AG20443 (cell line): ENCODE results near the gene FFAR3.

ENCODE experiments used
- DNase-seq: peaks from one replicate; pipeline ENCODE4 v3.0.0; 2012; ENCODE audit warnings: low spot score, mixed read lengths

Gene FFAR3

GRCh38 chr19:35331551-35332214 lies 26.6 kb upstream of the FFAR3 start:
- DNase-seq, result no peak

GRCh38 chr19:35332817-35333216 lies 25.4 kb upstream of the FFAR3 start:
- no peak for DNase-seq

- DNase-seq, result no peak
These were observed 24.0 kb upstream of the FFAR3 start for GRCh38 chr19:35334144-35334753.

DNA sequence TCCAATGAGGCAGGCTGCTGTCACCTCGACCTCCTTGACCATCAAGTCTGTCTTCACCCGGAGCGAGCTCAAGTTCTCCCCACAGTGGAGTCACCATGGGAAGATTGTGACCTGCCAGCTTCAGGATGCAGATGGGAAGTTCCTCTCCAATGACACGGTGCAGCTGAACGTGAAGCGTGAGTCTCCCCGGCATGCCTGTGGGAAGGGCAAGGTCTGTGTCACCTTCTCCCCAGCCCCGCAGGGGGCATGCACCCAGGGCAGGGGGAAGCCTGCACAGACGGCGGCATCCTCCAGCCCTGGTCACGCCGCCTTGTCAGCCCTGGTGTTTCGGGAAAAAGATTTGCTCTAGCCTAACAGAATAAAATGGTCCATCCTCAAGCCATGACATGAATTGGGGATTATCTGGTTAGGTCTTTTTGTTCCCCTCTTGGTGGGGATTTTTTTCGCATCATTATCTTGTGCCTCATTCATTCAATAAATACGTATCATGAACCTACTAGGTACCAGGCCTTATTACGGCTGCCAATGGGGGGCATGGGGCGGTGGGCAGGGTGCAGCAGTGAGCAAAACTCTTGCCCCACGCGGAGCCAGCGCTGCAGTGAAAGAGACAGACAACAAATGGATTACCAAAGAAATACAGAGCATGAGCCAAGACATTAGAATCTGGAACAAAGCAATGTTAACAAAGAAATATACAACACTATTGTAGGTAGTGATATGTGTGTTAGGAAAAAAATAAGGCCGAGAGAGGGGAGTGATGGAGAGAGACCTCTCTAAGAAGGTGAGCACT lies 21.9 kb upstream of the FFAR3 start:
- no peak for DNase-seq

- DNase-seq, result no peak
These were observed 20.9 kb upstream of the FFAR3 start for GRCh38 chr19:35337097-35337983.

- no peak for DNase-seq
These were observed 20.3 kb upstream of the FFAR3 start for GRCh38 chr19:35337984-35338296.

DNA sequence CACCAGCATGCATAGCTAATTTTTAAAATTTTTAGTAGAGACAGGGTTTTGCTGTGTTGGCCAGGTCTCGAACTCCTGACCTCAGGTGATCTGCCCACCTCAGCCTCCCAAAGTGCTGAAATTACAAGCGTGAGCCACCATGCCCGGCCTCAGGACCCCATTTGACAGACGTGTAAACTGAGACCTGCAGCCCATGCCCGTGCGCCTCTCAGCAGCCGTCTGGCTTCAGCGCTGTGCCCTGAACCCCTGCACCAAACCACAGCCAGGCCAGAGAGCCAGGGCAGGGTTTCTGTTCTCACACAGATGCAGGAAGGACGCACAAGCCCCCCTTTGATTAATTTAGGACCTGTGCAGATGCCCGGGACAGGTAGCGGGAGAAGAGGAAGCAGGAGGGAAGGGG lies 17.8 kb upstream of the FFAR3 start:
- no peak for DNase-seq

- DNase-seq, result no peak
These were observed 17.3 kb upstream of the FFAR3 start for GRCh38 chr19:35341006-35341405.

DNA sequence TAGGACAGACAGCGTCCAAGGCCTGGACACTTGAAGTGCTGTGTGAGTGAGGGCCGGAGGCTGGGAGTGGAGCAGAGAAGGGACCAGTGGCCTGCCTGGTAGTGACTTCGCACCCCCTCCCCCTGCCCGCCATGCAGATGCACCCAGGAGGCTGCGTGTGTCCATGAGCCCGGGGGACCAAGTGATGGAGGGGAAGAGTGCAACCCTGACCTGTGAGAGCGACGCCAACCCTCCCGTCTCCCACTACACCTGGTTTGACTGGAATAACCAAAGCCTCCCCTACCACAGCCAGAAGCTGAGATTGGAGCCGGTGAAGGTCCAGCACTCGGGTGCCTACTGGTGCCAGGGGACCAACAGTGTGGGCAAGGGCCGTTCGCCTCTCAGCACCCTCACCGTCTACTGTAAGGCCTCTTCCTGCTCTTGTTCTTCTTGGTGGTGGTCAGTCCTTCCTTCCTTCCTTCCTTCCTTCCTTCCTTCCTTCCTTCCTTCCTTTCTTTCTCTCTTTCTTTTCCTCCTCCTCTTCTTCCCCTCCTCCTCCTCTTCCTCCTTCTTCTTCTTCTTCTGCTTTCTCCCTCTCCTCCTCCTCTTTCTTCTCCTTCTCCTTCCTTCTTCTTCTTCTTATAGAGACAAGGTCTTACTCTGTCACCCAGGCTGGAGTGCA lies 16.6 kb upstream of the FFAR3 start:
- DNase-seq, result no peak

DNA sequence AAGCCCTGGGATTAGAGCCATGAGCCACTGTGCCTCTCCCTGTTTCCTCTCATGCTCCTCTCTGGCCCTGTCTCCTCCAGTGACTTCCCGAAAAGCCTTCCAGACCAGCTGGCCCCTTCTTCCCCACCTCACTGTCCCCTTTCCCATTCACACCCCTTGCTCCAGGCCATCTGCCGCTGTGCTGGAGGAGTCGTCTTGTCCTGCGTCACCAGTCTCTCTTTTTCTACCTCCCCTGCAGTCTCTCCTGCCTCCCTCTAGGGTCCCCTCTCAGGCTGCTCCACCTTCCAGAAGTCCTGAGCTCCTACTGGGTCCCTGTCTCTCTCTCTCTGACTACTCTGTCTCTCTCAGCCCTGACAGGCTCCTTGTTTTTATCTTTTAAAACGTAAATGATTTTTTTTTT lies 15.8 kb upstream of the FFAR3 start:
- DNase-seq, result no peak

DNA sequence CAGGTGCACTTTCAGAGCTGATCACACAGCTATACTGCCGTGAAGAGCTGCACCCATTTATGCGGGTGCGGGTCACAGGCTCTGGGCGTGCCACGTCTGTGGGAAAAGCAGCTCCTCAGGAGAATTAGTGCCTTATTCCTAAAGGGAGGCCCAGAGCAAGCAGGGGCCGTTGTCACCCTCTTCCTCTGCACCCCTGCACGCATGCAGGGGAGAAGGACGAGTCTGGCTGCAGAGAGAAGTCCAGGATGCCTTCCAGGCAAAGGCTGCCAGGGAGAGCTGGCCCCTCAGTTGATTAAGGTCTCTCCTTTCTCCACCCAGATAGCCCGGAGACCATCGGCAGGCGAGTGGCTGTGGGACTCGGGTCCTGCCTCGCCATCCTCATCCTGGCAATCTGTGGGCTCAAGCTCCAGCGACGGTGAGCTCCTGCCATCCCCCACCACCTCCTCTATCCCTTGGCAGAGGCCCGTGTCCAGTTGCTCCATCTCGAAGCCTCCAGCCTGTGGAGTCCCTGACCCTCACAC lies 13.7 kb upstream of the FFAR3 start:
- DNase-seq, result no peak

DNA sequence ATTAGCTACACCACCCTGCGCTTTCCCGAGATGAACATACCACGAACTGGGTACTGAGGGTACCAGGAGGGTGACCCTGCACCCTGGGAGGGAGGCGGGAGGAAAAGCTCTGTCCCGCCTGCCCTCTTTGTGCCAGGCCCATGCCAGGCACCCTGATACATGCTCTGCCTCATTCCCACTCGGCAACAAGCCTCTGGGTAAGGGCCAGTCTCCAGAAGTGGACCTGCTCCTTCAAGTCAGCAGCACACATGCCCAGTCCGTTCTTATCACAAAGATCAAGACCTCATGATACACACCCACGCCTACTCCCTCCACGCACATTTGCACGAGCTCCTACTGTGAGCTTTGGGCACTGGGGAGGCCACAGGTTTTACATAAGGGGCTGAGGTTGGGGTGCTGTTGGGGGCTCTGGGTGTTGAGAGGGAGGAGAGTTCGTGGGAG lies 12.6 kb upstream of the FFAR3 start:
- no peak for DNase-seq

DNA sequence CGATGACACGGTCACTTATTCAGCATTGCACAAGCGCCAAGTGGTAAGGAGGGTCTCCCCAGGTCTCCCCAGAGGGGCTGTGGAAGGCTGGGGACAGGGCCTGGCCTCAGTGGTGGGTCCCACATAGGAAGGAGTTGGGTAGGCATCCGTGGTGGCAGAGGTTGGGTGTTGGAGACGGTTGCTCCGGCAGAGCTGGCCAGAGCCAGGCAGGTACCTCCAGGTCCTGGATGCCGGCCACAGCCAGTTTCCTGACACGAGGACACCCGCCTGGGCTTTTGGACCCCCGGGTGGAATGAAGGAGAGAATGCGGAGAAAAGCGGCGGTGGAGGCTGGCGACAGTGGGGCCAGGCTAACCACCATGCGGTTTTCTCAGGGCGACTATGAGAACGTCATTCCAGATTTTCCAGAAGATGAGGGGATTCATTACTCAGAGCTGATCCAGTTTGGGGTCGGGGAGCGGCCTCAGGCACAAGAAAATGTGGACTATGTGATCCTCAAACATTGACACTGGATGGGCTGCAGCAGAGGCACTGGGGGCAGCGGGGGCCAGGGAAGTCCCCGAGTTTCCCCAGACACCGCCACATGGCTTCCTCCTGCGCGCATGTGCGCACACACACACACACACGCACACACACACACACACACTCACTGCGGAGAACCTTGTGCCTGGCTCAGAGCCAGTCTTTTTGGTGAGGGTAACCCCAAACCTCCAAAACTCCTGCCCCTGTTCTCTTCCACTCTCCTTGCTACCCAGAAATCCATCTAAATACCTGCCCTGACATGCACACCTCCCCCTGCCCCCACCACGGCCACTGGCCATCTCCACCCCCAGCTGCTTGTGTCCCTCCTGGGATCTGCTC lies 11.8 kb upstream of the FFAR3 start:
- no peak for DNase-seq

DNA sequence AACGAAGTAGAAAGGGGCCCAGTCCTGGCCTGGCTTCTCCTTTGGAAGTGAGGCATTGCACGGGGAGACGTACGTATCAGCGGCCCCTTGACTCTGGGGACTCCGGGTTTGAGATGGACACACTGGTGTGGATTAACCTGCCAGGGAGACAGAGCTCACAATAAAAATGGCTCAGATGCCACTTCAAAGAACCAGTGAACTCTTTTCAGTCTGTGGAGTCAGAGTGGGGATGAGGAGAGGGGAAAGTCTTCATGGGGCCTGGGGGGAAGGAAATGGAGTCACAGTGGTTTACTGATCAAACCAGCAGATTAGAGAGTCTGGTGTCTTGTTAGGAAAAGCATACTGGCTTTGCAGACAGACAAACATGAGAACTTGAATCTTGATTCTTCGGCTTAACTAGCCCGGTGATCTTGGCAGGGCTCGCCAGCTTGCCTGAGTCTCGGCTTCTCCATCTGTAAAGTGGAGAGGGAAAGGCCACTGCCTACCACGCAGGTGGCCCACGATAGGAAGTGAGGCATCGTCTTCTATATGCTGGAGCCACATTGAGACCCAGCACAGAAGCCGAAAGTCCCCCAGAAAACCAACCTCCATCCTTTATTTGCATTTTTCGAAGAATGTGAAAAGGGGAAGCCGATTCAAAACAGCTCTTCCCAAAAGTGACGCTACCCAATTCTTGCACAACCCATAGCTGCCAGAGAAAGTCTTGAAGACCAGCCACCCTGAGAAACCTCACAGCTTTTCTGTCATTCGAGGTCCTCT lies 10.9 kb upstream of the FFAR3 start, which contains the start of gene FFAR1:
Gene FFAR1, plus strand, starts transcription at position 732 of the 759 bp plus-strand sequence. CDS start 3,650 bp downstream, outside the sequence.
- DNase-seq, result no peak

DNA sequence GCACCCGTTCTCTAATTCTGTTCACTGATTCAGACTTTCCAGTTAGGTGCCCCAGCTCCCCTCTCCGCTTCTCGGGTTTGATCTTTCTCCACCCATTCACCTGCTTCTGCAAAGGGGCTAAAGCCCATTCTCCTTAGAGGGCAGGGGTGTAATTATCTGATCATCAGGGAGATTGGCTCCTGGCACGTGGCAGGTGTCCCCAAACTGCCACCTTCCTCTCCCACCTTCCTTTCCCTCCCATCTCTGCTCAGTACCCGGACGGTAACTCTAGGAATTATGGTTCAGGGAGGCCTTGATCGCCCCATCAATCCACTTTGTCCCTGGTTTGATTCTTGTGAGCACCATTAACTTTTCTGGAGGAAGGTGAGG lies 10.3 kb upstream of the FFAR3 start:
- no peak for DNase-seq

DNA sequence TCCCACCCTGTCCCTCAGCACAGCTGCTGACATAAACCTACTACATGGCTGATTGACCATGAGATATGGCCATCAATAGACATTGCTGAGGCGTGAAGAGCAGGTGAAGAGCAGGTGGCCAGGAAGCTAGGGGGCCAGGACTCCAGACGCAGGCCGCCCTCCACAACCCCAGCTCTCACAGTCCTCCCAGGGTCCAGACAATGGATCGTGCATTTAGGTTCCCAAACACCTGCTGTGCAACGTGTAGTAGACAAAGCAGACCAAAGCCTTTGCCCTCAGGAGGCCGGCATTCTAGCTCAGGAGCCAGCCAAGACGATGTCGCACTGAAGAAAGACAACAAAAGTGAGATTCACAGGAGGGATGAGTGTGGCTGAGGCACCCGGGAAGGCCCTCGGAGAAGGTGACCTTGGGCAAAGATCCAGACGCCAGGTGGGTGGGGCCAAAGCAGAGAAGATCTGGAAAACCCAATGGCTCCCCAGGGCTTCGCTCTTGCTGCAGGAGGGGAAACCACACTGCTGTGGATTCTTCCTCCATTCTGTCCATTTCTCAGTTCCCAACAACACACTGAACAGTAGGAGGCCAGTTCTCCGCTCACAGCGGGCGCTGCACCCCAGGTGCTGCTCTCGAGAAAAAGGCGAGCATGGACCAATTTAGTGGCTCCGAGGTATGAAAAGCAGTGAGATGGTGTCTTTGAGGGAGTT lies 9.2 kb upstream of the FFAR3 start:
- no peak for DNase-seq

DNA sequence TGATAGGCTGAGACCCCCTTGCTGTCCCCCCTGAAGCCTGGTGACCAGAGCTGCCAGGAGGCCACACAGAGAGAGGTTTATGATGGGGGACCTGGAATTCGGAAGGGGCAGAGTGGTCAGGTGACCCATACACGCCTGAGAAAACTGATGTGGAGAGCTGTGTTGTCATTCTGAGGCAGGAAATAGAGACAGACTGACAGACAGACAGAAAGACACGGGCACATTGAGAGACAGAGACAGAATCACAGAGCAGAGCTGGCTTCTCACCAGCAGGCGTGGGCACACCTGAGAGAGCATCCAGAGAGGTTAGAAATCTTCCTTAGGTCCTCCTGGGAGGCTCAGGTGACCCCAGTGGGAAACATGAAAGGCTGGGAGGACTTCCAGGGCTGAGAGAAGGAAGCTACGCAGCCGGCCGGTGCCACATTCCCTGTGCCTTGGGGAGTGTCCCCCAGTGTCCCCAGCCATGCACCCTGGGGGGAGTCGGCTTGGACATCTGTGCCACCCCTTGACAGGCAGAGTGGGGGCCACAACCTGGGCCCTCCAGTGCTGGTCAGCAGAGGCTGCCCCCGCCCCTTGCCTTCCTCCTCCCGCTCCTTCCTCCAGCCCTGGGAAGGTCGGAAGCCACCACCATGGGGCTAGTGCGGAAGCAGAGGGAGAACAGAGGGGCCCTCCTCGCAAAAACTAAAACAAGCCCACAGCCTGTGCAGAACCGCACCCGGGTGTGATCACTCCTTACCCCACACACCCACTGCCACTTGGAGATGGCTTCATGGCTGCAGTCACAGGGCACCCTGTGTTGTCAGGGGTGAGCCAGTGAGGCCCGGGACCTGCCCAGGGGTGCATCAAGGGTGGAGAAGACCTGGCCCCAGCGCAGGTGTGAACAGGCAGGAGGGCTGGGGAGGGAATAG lies 8.4 kb upstream of the FFAR3 start:
- DNase-seq, result no peak

GRCh38 chr19:35350591-35350990 lies 7.7 kb upstream of the FFAR3 start:
- peak; percentile 8 for DNase-seq
